Vagina (tissue), 2 donors: ENCODE results near the gene PRKCE.

ENCODE experiments used
- POLR2A ChIP-seq, 2 donors: fragments of 450-650 bp; IDR thresholded peaks; one replicate each; pipeline ENCODE4 v1.6.1; 2017; ENCODE audit warnings: antibody characterized with exemption in 2 of 2, mild to moderate bottlenecking in 2 of 2, moderate library complexity in 2 of 2
- POLR2AphosphoS5 ChIP-seq, 2 donors: sonication (generic); formaldehyde crosslinking; IDR thresholded peaks; one replicate each; pipeline ENCODE4 v1.9.0; 2017; ENCODE audit warnings: antibody characterized with exemption in 2 of 2, mild to moderate bottlenecking in 2 of 2, low read depth in 1 of 2; ENCODE audit not compliant: insufficient read depth in 1 of 2
- TF ChIP-seq, protein P1 (sequence below), 3 experiments: fragments of 450-650 bp in 2 of 3; fragments of 200-600 bp in 1 of 3; sonication (generic) in 1 of 3; IDR thresholded peaks; one replicate each; pipeline ENCODE4 v1.5.1; 2017 to 2019; ENCODE audit warnings: antibody characterized with exemption in 3 of 3, mild to moderate bottlenecking in 2 of 3, moderate library complexity in 2 of 3

DNA sequence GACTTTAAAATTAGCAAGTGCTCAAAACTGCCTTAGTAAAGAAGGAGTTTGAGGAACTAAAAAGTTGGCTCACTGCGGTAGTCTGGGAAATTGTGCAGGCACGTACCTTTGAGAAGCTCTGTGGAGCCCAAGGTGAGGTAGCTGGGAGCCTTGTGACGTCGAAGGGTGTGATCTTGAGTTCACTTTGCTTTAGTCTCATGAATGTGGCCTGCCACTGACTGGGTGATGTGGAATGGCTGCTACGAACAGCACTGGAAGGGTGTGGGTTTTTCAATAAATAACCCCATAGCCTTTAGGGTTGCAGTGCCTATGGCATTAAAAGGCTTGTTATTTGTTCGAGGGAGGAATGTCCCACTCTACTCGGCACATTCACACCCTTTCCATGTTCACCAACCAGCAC lies 312.3 kb downstream of the PRKCE start:
- TF ChIP-seq, protein P1, sequence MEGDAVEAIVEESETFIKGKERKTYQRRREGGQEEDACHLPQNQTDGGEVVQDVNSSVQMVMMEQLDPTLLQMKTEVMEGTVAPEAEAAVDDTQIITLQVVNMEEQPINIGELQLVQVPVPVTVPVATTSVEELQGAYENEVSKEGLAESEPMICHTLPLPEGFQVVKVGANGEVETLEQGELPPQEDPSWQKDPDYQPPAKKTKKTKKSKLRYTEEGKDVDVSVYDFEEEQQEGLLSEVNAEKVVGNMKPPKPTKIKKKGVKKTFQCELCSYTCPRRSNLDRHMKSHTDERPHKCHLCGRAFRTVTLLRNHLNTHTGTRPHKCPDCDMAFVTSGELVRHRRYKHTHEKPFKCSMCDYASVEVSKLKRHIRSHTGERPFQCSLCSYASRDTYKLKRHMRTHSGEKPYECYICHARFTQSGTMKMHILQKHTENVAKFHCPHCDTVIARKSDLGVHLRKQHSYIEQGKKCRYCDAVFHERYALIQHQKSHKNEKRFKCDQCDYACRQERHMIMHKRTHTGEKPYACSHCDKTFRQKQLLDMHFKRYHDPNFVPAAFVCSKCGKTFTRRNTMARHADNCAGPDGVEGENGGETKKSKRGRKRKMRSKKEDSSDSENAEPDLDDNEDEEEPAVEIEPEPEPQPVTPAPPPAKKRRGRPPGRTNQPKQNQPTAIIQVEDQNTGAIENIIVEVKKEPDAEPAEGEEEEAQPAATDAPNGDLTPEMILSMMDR (IDR thresholded peaks at IDR 0.05), result no peak
- TF ChIP-seq POLR2A (IDR thresholded peaks at IDR 0.05) (no peak), POLR2AphosphoS5 (IDR thresholded peaks at IDR 0.05; ENCODE audit: insufficient read depth in 1 of 2, low read depth in 1 of 2) (no peak)
